NCI-H1105 (cell line): ENCODE measurements around the gene CD37.

ENCODE experiments used
- DNase-seq: peaks from one replicate; lab custom pipeline; 2025; lab: John Stamatoyannopoulos, UW

The CD37 gene

GRCh38 chr19:49380391-49380790 is 45.2 kb downstream of the CD37 start:
- no peak for DNase-seq

DNA sequence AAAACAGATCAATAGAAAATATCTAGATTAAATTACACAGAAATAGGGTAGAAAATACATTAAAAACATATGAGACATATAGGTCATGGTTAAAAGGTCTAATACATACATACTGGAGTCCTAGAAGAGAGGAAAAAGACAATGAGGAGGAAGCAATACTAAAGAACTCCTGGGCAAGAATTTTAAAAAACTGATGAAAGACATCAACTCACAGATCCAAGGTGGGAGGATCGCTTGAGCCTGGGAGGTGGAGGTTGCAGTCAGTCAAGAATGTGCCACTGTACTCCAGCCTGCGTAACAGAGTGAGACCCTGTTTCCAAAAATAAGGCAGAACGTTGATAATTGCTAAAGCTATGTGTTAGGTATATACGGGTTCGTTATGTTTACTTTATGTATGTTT is 47.4 kb downstream of the CD37 start:
- DNase-seq: no peak

DNA sequence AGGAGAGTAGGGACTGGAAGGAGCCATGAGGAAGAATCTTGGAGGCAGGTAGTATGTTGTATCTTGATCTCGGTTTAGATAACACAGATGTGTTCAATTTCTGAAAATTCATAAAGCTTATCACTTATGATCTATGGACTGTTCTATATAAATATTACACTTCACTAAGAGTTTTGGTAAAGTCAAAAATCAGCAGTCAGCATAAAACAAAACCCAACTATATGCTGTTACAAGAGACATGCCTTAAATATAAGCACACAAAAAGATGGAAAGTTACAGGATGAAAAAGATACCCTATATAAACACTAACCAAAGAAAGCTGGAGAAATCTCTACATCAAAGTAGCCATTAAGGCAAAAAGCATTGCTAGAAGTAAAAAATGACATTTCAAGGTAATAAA is 48.4 kb downstream of the CD37 start:
- no peak for DNase-seq

GRCh38 chr19:49387936-49388372 is 52.7 kb downstream of the CD37 start, which contains the start of gene KASH5:
KASH5 (plus strand) TSS chr19:49388249; CDS start chr19:49390884, 2,635 bp downstream.
- DNase-seq: no peak

- DNase-seq: no peak
Measured at GRCh38 chr19:49389406-49389805, 54.2 kb downstream of the CD37 start.
